HG03280 (cell line): ENCODE measurements around the gene MTFR1L.
"Not testable (repeated sequence)": the region's sequence is repeated elsewhere in the genome, so short reads cannot be mapped to it uniquely, and the experiment has no call there.

ENCODE experiments used
- ATAC-seq: cut with Tn5 transposase; IDR thresholded peaks from one replicate; pipeline ENCODE4 v1.9.1; 2021; ENCODE audit warnings: mild to moderate bottlenecking, moderate library complexity; ENCODE audit not compliant: unreplicated experiment

The MTFR1L gene

GRCh38 chr1:25821630-25822091, 1.9 kb downstream of the MTFR1L start:
- no peak for ATAC-seq

- ATAC-seq = no peak
Measured at GRCh38 chr1:25825605-25826004, 5.9 kb downstream of the MTFR1L start.

- ATAC-seq = no peak
Measured at GRCh38 chr1:25826571-25826970, 6.8 kb downstream of the MTFR1L start.

GRCh38 chr1:25828491-25828890, 8.7 kb downstream of the MTFR1L start:
- ATAC-seq = no peak

GRCh38 chr1:25829046-25829445, 9.3 kb downstream of the MTFR1L start:
- no peak for ATAC-seq

- ATAC-seq = no peak
Measured at GRCh38 chr1:25831569-25832196, 11.9 kb downstream of the MTFR1L start.

GRCh38 chr1:25832336-25833037, 12.7 kb downstream of the MTFR1L start:
- no peak for ATAC-seq

- no peak for ATAC-seq
Measured at GRCh38 chr1:25833158-25833557, 13.4 kb downstream of the MTFR1L start.

GRCh38 chr1:25834894-25835293, 15.1 kb downstream of the MTFR1L start:
- no peak for ATAC-seq

- ATAC-seq = no peak
Measured at GRCh38 chr1:25836695-25837094, 16.9 kb downstream of the MTFR1L start.

- no peak for ATAC-seq
Measured at GRCh38 chr1:25837262-25837875, 17.6 kb downstream of the MTFR1L start.

- ATAC-seq = not testable (repeated sequence)
Measured at GRCh38 chr1:25839808-25840207, 20.1 kb downstream of the MTFR1L start.

- ATAC-seq = no peak
Measured at GRCh38 chr1:25843483-25843882, 23.7 kb downstream of the MTFR1L start.

GRCh38 chr1:25844536-25845337, 25.0 kb downstream of the MTFR1L start:
- no peak for ATAC-seq

- ATAC-seq = no peak
Measured at GRCh38 chr1:25845664-25846063, 25.9 kb downstream of the MTFR1L start.

- no peak for ATAC-seq
Measured at GRCh38 chr1:25847929-25848328, 28.2 kb downstream of the MTFR1L start.

GRCh38 chr1:25848531-25848930, 28.8 kb downstream of the MTFR1L start:
- no peak for ATAC-seq

GRCh38 chr1:25854554-25854953, 34.8 kb downstream of the MTFR1L start:
- ATAC-seq = no peak

GRCh38 chr1:25856856-25857255, 37.1 kb downstream of the MTFR1L start:
- ATAC-seq = no peak

- ATAC-seq = no peak
Measured at GRCh38 chr1:25858494-25858893, 38.7 kb downstream of the MTFR1L start.
